GM12875 (cell line): Measurements from ENCODE around the gene FBL.
A peak's percentile ranks its signal among the peaks of the same experiment; 100 is the strongest.

Experiments used
- H3K4me3 ChIP-seq: one replicate; pipeline ENCODE4 v1.5.1; 2011; ENCODE audit warnings: low read depth, low read length, control low read depth
- TF ChIP-seq, protein P1 (sequence below): IDR thresholded peaks from 2 replicates; pipeline ENCODE4 v1.5.1; 2011; ENCODE audit warnings: low read depth, mild to moderate bottlenecking, control low read depth, inconsistent platforms, low read length, moderate library complexity, borderline replicate concordance; ENCODE audit not compliant: insufficient read depth

Gene FBL

DNA sequence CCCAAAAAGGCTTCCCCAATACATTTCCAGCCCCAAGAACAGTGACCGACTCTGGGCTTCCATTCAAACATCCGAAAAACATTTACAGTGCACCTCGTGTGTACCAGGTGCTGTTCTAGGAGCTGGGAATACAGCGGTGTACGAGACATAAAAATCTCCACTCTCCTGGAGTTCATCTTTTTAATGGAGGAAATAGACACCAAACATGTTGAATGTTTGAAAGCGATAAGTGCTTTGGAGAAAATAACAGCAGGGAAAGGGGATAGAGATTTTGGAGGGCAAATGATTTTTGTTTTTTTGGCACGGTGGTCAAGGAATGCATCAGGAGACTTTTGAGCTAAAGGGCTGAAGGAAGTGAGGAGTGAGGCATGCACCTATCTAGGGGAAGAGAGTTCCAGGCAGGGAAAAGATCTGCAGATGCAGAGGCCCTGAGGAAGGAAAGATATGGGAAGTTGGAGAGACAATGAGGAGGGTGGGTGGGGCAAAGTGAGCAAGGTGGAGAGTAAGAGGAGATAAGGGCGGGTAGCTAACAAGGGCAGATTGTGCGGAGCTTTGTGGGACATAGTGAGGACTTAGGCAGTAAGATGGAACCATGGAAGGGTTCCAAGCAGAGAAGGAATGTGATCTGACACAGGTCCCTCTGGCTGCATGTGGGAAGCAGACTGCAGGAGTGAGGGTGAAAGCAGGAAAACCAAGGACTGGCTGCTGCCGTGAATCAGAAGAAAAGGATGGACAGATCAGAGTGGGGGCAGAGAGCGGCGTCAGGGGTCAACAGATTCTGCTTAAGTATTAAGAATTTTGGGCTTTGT, 703 bp upstream of the FBL start:
- TF ChIP-seq, protein P1, sequence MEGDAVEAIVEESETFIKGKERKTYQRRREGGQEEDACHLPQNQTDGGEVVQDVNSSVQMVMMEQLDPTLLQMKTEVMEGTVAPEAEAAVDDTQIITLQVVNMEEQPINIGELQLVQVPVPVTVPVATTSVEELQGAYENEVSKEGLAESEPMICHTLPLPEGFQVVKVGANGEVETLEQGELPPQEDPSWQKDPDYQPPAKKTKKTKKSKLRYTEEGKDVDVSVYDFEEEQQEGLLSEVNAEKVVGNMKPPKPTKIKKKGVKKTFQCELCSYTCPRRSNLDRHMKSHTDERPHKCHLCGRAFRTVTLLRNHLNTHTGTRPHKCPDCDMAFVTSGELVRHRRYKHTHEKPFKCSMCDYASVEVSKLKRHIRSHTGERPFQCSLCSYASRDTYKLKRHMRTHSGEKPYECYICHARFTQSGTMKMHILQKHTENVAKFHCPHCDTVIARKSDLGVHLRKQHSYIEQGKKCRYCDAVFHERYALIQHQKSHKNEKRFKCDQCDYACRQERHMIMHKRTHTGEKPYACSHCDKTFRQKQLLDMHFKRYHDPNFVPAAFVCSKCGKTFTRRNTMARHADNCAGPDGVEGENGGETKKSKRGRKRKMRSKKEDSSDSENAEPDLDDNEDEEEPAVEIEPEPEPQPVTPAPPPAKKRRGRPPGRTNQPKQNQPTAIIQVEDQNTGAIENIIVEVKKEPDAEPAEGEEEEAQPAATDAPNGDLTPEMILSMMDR, result no peak
- peak overlapping the region; percentile 95 for H3K4me3 ChIP-seq

DNA sequence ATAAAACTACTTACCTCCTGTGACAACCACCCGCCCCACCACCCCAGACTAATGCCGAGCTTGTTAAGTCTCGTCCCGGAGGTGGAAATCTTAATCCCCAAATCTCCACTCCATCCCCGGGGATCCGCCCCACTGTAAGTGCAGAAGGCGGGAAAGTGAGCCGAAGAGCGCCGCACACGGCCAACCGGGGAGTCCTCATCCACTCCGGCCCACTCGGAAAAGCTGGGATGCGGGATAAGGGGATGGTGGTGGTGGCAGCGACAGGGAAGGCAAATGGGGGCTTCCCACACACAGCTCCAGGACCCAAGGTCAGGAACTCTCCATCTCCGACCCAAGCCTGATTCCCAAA, 621 bp downstream of the FBL start:
- peak overlapping the region; percentile 95 for H3K4me3 ChIP-seq
- TF ChIP-seq, protein P1, result no peak

DNA sequence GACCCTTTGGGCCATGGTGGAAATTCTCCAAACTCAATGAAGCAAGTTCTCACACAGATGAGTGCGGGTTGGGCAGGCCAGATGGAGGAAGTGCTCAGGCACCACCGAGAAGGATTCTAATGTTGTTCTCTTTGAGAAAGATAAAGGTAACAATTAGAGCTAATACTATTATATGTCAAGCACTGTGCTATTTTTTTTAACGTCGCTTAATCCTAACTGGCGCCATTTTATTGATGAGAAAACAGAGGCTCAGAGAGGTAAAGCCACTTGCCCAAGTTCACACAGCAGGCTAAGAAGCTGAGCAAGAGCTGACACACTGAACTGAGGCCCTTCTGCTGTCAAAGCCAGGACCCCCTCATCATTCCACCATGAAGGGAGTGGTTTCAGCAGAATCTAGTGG, 1.0 kb downstream of the FBL start:
- TF ChIP-seq, protein P1, result no peak
- H3K4me3 ChIP-seq, result peak overlapping the region; percentile 95

DNA sequence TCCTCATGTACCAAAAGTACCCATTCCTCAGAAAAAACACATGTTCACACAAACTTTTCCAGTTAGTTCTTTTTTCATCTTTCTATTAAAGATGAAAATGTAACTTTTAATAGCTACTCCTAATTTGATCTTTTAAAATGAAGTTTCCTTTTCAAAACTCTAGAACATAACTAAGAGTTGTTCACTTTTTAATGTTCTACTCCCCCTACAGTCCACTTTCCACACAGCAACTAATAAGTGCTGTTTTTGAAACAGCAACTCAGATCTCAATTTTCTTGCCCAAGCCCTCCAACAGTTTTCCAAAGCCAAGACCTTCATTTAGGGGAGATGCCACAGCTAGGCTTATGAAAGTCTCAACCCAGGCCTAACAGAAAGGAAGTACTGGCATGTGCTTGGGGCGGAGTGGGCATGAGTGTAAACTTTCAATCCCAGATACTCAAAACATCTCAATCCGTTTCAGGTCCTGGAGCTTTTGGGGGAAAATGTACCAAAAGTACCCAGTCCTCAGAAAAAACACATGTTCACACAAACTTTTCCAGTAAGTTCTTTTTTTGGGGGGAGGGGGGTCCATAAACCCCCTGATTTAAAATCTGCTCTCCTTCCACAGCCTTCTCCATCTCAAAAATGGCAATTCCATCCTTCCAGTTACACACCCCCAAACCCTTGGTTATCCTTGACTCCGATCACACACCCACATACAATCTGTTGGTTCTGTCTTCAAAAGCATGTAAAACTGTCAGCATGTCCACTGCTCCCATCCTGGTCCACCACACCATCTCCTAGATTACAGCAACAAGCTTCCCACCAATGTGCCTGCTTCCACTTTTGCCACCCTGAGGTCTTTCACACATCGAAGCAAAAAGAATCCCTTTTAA, 2.0 kb downstream of the FBL start:
- H3K4me3 ChIP-seq, result peak overlapping the region; percentile 18
- TF ChIP-seq, protein P1, result peak; percentile 45; the same call in 1 of the 2 replicates

DNA sequence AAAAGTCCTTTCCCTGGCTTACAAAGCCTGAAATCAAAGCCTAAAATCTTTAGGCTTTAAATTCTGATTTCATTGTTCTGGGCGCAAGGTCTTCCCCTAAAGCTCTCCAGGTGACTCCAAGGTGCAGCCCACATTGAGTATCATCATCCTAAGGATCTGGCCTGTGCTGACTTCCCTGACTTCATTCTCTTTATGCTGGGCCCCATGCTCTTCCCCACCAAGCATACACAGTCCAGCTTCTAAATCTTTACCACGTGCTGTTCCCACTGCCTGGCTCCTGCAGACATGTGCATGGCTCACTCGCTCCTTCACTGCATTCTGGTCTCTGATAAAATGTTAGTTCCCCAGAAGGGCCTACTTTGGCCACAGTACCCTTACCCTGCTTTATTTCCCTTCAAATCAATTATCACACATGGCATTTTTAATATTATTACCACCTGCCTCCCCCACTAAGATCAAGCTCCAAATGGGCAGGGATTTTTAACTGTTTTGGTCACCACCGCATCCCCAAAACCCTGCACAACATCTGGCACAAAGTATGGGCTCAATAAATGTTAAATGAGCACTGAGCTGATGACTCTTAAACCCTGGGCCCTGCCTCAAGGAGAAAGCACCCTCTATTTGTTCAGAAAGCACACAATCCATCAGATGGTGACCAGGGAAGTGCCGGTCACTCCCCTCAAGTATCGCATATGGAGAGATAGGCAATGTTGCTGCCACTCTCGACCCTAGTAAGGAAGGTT, 3.3 kb downstream of the FBL start:
- TF ChIP-seq, protein P1, result no peak
- H3K4me3 ChIP-seq, result no peak overlapping the region

DNA sequence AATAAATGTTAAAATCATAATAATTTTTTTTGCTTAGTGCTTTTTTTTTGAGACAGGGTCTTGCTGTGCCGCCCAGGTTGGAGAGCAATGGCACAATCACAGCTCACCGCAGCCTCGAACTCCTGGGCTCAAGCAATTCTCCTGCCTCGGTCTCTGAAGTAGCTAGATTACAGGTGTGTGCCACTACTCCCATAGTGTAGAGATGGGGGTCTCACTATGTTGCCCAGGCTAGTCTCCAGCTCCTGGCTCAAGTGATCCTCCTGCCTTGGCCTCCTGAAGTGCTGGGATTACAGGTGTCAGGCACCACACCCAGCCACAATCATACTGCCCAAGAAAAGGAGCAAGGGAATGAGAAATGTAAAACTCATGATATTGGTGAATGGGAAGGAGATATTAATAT, 5.1 kb downstream of the FBL start:
- no peak overlapping the region for H3K4me3 ChIP-seq

More for the DNA sequence above, 5.1 kb downstream of the FBL start:
- TF ChIP-seq, protein P1, result no peak
